Measurements from ENCODE around the gene FAM114A2. TPM values are rescaled to one million over a fixed set of nuclear protein-coding genes. Genes with fewer than 3 reads are reported as not detected.

FAM114A2 gene
- total RNA-seq, 1 experiment from 2014 or later, result 31.3 TPM

- DNase-seq (ENCODE audit: low read depth), result no peak
These were observed 97.4 kb downstream of the FAM114A2 start for GRCh38 chr5:153941265-153941664.

Other genes starting within 250 kb of the FAM114A2 start
- 44.7 and 45.1 TPM in 2 replicates for gene MFAP3, start 57 bp upstream of the FAM114A2 start, total RNA-seq (2014; rRNA removed)
- gene GALNT10, start 151.8 kb upstream of the FAM114A2 start, total RNA-seq (2014; rRNA removed), result 30.3 and 31.7 TPM in 2 replicates

Data from LHCN-M2 (cell line).